Muscle of back (tissue), 11 donors: ENCODE results near the gene SPTBN5. TPM values are rescaled to one million over a fixed set of nuclear protein-coding genes. Genes with fewer than 3 reads are reported as not detected.
A peak's percentile ranks its signal among the peaks of the same experiment; 100 is the strongest.

Experiments
- DNase-seq, 3 donors: peaks; one replicate each; pipeline versions ENCODE4 v3.0.0 to v3.0.0-alpha.2; 2013
- polyA plus RNA-seq, 10 donors: library from polyadenylated mRNA; unstranded; fragments of 120-200 nt; gene quantifications; one replicate each; pipeline ENCODE4 v1.2.1, GENCODE V29; 2013; ENCODE audit not compliant: insufficient read length in 10 of 10

SPTBN5 gene
- polyA plus RNA-seq, 10 donors = 2.2 to 5.9 (median 3.1) TPM

- no peak for DNase-seq
Measured at GRCh38 chr15:41824062-41824745, 69.6 kb downstream of the SPTBN5 start.

GRCh38 chr15:41823502-41823901 is 70.4 kb downstream of the SPTBN5 start:
- DNase-seq = no peak

DNA sequence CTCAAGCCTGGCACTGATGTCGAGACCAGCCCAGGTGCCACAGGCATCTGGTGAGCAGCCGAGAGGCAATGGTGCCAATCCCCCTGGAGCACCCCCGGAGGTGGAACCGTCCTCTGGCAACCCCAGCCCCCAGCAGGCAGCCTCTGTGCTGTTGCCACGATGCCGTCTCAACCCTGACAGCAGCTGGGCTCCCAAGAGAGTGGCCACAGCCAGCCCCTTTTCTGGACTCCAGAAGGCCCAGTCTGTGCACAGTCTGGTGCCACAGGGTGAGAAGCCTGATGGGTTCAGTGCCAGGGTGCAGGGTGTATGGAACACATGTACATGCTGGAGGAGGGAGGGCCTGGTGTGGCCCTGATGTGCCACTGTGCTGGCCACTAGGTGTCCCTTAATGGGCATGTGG is 70.9 kb downstream of the SPTBN5 start:
- DNase-seq = no peak

DNA sequence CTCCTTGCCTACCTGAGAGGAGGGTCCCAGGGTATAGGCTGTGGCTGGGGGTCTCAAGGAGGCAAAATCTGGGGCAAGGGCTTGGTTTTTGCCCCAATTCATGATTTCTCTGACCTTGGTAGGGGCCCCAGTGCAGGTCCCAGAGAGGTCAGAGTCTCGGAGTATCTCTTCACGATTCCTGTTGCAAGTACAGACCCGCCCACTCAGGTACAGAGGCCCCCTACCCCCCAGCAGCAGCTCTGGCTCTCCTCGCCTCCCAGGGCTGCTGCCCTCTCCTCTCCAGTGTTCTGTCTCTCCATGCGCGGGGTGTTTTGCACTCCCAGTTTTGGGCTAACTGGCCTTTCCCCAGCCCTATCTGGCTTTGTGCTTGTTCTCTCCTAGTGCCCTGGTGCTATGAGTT is 71.4 kb downstream of the SPTBN5 start:
- no peak for DNase-seq

GRCh38 chr15:41821831-41822230 is 72.0 kb downstream of the SPTBN5 start:
- no peak for DNase-seq

DNA sequence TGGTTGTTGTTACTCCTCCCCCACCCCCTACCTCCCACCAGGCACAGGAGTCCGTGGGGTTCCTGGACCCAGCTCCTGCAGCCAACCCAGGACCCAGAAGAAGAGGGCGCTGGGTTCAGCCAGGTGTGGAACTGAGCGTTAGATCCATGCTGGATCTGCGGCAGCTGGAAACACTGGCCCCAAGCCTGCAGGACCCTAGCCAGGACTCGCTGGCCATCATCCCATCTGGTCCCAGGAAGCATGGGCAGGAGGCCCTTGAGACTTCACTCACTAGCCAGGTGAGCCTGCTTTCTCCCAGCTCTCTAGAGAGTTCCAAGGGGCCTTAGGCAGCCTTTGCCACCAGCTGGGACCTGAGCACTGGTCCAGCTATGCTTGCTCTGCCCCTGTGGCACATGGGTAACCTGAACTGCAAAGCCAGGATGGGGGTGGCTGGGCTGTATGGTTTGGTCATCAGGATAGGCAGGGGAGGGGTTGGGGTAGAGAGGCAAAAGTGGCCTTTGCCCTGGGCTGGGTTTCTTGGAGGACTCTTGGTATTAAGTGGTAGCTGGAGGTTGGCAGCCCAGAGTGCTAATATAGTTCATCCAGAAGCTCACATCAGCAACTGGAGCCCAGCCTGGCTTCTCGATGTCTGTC is 72.9 kb downstream of the SPTBN5 start:
- no peak for DNase-seq

DNA sequence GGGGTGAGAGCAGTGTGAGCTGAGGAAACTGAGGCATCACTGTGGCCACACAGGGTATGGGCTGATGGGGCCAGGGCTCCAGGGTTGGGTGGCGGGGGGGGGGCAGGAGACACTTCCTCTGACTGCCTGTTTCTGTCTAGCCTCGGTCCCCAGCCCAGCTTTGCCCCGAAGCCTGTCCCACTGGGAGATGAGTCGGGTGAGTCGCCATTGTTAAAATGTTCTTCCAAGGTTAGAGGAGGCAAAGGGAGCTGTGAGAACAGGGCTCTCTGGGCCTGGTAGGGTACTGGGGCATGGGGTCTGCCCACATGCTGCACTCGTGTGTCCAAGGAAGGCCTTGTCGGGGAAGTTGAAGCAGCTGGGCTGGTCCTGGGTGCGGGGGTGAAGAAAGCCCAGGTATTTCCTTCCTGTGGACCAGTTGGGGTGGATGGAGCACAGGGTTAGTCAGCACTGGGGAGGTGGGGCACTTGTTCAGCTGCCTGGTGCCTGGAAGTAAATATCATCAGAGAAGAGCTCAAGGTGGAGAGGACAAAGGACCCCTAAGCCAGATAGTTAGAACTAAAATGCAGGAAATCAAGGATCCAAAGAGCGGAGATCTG is 74.3 kb downstream of the SPTBN5 start:
- no peak for DNase-seq

GRCh38 chr15:41817781-41818180 is 76.1 kb downstream of the SPTBN5 start:
- DNase-seq = no peak

DNA sequence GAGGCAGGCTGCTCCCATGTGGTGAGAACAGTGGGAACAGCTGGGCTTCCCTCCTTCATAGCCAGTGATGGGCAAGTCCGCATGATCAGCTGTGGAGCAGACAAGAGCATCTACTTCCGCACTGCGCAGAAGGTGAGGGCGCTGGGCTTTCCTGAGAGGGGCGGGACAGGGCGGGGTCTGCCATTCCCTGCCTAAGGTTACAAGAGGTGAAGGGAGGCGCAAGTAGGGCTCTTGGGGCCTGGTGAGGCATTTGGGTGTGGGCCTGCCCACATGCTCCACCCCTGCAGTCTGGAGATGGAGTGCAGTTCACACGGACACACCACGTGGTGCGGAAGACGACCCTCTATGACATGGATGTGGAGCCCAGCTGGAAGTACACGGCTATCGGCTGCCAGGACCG is 76.5 kb downstream of the SPTBN5 start:
- DNase-seq = no peak

DNA sequence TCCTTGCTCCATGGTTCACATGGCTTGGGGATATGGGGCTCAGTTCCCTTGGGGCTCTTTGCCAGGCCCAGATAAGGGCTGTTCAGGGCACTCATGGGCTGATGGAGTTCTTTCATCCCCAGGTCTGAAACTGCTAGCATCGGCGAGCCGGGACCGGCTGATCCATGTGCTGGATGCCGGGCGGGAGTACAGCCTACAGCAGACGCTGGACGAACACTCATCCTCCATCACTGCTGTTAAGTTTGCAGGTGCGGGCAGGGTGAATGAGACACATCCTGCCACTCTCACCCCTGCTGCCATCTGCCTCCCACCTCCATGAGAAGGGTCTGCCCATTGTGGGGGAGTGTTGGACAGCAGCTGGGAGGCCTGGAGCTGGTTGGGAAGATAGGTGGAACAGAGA is 77.1 kb downstream of the SPTBN5 start:
- DNase-seq = no peak

- DNase-seq = no peak
Measured at GRCh38 chr15:41814534-41814933, 79.3 kb downstream of the SPTBN5 start.

GRCh38 chr15:41813426-41813825 is 80.4 kb downstream of the SPTBN5 start:
- no peak for DNase-seq

- DNase-seq = no peak
Measured at GRCh38 chr15:41812820-41813375, 81.0 kb downstream of the SPTBN5 start.

- peak; percentile 74 to 89 (median 88) for DNase-seq
Measured at GRCh38 chr15:41811432-41812195, 82.2 kb downstream of the SPTBN5 start.

DNA sequence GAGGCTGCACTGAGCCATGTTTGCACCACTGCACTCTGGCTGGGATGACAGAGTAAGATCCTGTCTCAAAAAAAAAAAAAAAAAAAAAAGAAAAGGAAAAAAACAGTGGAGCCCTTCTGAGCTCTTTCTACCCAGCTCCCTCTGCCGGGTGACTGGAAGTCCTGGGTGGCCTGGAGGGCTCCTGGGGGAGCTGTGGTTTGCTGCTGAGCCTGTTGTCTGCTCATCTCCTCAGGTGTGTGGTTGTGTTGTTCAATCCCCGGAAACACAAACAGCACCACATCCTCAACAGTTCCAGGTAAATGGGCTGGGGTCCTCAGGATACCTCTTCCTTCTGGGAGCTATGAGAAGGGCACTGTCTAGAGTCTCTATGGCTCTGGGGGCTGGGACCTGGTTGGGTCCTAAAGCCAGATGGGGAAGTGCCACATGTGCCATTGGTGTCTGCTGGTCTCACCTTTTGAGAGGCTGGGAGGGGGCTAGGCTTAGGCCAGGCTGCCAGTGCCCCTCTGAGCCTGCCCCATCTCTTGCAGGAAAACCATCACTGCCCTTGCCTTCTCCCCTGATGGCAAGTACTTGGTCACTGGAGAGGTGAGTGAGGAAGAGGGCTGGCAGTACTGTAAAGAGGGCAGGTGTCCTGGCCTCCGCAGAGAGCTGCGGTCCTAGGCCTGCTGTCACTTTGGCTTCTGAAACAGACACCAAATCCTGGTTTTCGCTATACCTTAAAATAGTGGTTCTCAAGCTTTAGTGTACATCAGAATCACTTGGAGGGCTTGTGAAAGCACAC is 83.0 kb downstream of the SPTBN5 start:
- no peak for DNase-seq

DNA sequence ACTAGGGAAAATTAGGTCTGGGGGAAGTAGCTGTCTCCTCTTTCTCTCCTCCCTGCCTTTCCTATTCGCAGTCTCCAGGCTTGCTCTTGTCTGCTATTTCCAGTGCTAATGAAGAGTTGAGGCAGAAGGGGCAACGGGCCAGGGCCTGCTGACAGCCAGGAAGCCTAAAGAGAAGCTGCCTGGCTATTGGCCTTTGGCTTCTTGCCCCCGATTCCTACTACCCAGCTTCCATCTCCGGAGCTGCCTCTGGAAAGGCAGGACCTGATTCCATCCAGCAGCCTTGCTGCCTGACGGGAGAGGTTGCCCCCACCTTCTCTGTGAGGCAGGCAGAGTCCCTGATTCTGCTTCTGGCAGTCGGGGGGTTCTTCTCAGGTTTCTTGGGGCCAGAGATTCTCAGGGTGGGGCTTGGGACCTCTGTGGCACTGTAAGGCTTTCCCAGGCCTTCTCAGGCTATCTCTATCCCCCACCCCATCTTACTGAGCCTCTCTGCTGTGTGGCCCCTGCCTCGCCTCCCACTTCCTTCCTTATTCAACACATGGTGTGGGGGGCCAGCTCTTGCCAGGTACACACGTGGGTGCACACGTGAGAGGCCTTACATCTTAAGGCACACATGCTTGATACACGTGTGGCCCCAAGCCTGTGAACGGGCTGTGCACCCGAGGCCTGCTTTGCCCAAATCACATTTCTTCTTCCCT is 84.2 kb downstream of the SPTBN5 start:
- no peak for DNase-seq

DNA sequence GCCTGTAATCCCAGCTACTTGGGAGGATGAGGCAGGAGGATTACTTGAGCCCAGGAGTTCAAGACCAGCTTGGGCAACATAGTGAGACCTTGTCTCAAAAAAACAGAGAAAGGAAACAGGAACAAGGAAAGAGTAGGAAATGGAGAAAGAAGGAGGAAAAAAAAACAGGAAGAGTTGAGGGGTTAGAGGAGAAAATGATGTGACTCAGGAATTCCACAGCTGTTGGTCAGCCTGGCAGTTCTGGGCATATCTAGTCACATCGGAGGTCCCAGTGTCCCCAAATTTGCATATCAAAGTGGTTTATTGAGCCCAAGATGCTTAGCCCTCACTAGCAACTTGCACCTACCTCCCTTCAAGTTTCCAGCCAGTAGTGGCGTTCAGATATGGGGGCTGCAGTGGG is 84.7 kb downstream of the SPTBN5 start:
- DNase-seq = no peak

DNA sequence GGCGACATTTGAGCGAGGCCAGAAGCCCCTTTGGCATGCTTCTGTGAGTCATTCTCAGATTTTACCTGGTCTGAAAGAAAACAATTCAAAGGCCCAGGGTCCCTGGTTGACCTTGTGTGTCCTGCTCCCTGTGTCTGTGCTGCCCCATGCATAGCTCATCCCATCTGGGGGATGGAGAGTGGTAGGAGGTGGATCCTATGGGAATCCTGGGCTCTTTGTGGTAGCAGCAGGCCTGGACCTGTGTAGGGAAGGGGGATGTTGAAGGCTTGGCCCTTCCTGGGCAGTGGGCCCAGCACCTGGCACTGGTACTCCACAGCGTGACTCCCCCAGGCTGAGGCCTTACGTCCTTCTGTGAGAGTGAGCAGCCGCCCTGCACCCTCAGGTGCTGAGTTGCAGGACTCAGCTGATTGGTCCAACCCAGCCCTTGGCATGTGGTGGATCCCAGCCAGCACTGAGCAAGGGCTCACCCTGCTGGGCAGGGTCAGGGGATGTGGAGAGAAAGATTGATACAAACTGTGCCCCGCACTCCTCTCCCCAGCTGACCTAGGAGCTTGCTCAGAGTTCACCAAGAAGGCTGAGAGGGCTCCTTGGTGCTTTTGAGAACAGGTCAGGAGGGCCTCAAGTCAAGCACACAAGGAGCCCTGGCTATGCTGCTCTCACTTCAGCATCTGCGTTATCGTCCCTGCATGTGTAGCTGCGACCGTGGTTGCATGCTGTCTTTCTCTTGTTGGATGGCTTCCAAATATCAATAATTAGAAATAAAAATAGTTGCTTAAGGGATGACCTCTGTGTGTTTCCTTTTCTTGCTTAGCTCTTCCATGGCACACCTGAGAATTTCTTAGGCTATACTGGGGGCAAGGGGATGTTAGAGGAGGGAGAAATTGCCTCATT is 87.3 kb downstream of the SPTBN5 start:
- DNase-seq = no peak

DNA sequence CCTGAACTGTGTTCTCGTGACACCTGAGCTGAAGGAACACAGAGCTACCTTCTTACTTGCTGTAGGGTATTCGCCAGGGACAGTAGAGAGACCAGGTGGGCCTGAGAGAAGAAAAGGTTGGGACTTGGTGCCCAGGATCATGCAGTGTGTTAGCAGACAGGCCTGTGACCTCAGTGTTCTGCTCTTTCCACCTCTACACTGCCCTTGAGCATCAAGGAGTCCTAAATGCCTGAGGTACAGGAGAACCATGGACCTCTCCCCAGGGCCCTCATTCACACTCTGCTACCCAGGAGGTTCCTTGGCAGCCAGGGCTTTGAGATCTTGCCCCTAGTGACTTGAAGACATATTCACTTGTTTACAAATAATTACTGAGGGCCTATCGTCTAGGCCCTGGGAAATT is 88.1 kb downstream of the SPTBN5 start:
- no peak for DNase-seq
